Activated CD4-positive, alpha-beta T cell treated with anti-CD3 and anti-CD28 coated beads, Interleukin-2, Interleukin-4, amounts not matched to agents 100 ng/mL and 50 ng/mL, durations not matched to agents 16 hours and 8 hours (primary cell): Measurements from ENCODE around the gene SEC14L1.

Experiments
- DNase-seq: peaks from one replicate; pipeline ENCODE4 v3.0.0-alpha.2; 2020; ENCODE audit warnings: low spot score

The SEC14L1 gene

DNA sequence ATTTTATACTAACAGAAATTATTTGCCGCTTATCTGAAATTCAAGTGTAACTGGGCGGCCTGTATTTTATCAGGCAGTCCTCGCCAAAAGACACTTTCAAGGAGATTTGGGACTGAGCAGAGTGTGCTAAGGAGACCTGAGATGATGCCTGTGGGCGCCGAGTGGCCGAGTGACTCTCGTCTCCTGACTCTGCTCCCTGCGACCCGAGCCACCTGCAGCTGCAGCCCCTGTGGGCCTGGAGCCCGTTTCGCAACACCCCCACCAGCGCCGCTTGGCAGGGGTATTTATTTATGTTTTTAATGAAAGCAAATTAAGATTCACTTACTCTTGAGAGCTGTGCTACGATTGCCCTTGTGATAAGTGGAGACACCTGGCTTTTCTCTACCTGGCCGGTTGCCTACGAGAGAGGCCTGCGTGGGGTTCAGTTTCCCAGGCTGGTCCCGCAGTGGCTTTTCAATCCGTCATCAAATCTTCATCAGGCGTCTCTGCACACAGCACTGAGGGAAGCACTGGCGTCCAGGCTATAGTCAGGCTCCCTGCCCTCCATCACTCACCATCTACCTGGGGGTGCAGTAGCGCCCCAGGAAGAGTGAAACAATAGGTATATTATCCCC lies 124.0 kb downstream of the SEC14L1 start:
- no peak for DNase-seq

DNA sequence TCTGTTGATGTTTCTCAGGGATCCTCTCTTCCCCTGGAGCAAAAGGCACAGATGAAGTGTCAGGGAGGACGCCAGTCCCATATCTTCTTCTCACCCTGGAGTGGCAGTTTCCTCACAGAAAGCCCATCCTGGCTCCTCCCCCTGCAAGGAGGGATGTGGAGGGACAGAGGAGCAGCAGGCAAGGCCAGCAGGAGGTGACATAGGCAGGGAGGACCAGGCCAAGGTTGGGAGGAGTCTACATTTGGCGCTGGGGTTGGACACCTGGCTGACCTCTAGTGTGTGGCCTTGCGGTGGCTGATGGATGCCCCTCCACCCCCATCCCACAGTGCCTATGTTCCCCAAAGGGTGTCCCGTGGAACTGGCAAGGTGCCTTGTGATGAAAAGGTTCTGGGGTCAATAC lies 125.4 kb downstream of the SEC14L1 start:
- DNase-seq, result no peak
